GM18873 (cell line): Measurements from ENCODE around the gene NID1.
"Not testable (repeated sequence)": the region's sequence is repeated elsewhere in the genome, so short reads cannot be mapped to it uniquely, and the experiment has no call there.

ENCODE experiments used
- ATAC-seq: cut with Tn5 transposase; IDR thresholded peaks from one replicate; pipeline ENCODE4 v1.9.1; 2021; ENCODE audit warnings: mild to moderate bottlenecking, moderate library complexity, moderate number of reproducible peaks; ENCODE audit not compliant: unreplicated experiment, low FRiP score

Gene NID1

GRCh38 chr1:236064674-236065508, at the start of gene NID1:
Gene NID1, minus strand, starts transcription at chr1:236065090. Its CDS starts 11 bp downstream, at chr1:236065079.
- ATAC-seq, result no peak

GRCh38 chr1:236114076-236114747, 49.3 kb upstream of the NID1 start:
- ATAC-seq, result no peak

- ATAC-seq, result no peak
These were observed 48.6 kb upstream of the NID1 start for GRCh38 chr1:236113324-236114032.

GRCh38 chr1:236112332-236112627, 47.4 kb upstream of the NID1 start:
- ATAC-seq, result no peak

GRCh38 chr1:236111527-236112331, 46.8 kb upstream of the NID1 start:
- no peak for ATAC-seq

- ATAC-seq, result no peak
These were observed 45.2 kb upstream of the NID1 start for GRCh38 chr1:236110137-236110536.

- no peak for ATAC-seq
These were observed 43.2 kb upstream of the NID1 start for GRCh38 chr1:236108027-236108648.

- ATAC-seq, result no peak
These were observed 42.4 kb upstream of the NID1 start for GRCh38 chr1:236107121-236107907.

- ATAC-seq, result no peak
These were observed 38.8 kb upstream of the NID1 start for GRCh38 chr1:236103646-236104218.

GRCh38 chr1:236103059-236103458, 38.2 kb upstream of the NID1 start:
- no peak for ATAC-seq

- no peak for ATAC-seq
These were observed 37.7 kb upstream of the NID1 start for GRCh38 chr1:236102611-236103010.

- ATAC-seq, result no peak
These were observed 36.6 kb upstream of the NID1 start for GRCh38 chr1:236101233-236102200.

GRCh38 chr1:236100799-236101198, 35.9 kb upstream of the NID1 start:
- ATAC-seq, result no peak

- ATAC-seq, result no peak
These were observed 34.6 kb upstream of the NID1 start for GRCh38 chr1:236099355-236099974.

GRCh38 chr1:236098267-236098666, 33.4 kb upstream of the NID1 start:
- ATAC-seq, result no peak

- ATAC-seq, result not testable (repeated sequence)
These were observed 32.0 kb upstream of the NID1 start for GRCh38 chr1:236096660-236097482.
